HepG2 (cell line): Measurements from ENCODE around the gene OR2B2. TPM values are rescaled to one million over a fixed set of nuclear protein-coding genes. Genes with fewer than 3 reads are reported as not detected.

ENCODE experiments used
- MAFG ChIP-seq: sonication (generic); formaldehyde crosslinking; IDR thresholded peaks from 2 replicates; pipeline ENCODE4 v1.5.1; 2020; ENCODE audit warnings: mild to moderate bottlenecking, missing genetic modification reagents
- NFYC ChIP-seq: IDR thresholded peaks from 2 replicates; pipeline ENCODE4 v1.6.1; 2016; ENCODE audit warnings: missing genetic modification reagents, missing compliant biosample characterization
- RFXANK ChIP-seq: IDR thresholded peaks from 2 replicates; pipeline ENCODE4 v1.6.1; 2016
- ZBTB4 ChIP-seq: sonication (generic); formaldehyde crosslinking; IDR thresholded peaks from 2 replicates; pipeline ENCODE4 v1.4.0; 2020; ENCODE audit warnings: missing genetic modification reagents, mild to moderate bottlenecking, borderline replicate concordance
- ZNF160 ChIP-seq: sonication (generic); formaldehyde crosslinking; IDR thresholded peaks from 2 replicates; pipeline ENCODE4 v1.8.0; 2022; ENCODE audit warnings: mild to moderate bottlenecking, inconsistent platforms, missing genetic modification reagents
- ZNF17 ChIP-seq: sonication (generic); formaldehyde crosslinking; IDR thresholded peaks from 2 replicates; pipeline ENCODE4 v1.5.0; 2020; ENCODE audit warnings: mild to moderate bottlenecking, missing genetic modification reagents
- ZNF331 ChIP-seq: sonication (generic); formaldehyde crosslinking; IDR thresholded peaks from 2 replicates; pipeline ENCODE4 v1.4.0; 2020; ENCODE audit warnings: missing genetic modification reagents
- ZNF468 ChIP-seq: sonication (generic); formaldehyde crosslinking; IDR thresholded peaks from 2 replicates; pipeline ENCODE4 v1.8.0; 2022; ENCODE audit warnings: mild to moderate bottlenecking, moderate library complexity, missing genetic modification reagents
- ZNF550 ChIP-seq: sonication (generic); formaldehyde crosslinking; IDR thresholded peaks from 2 replicates; pipeline ENCODE4 v1.4.0; 2020; ENCODE audit warnings: mild to moderate bottlenecking, missing genetic modification reagents, borderline replicate concordance
- ZNF597 ChIP-seq: sonication (generic); formaldehyde crosslinking; IDR thresholded peaks from 2 replicates; pipeline ENCODE4 v1.5.0; 2020; ENCODE audit warnings: missing genetic modification reagents
- ZNF737 ChIP-seq: sonication (generic); formaldehyde crosslinking; IDR thresholded peaks from 2 replicates; pipeline ENCODE4 v1.5.0; 2020; ENCODE audit warnings: missing genetic modification reagents, mild to moderate bottlenecking, borderline replicate concordance
- ZNF83 ChIP-seq: sonication (generic); formaldehyde crosslinking; IDR thresholded peaks from 2 replicates; pipeline ENCODE4 v1.4.0; 2020; ENCODE audit warnings: missing genetic modification reagents, mild to moderate bottlenecking, borderline replicate concordance
- polyA plus RNA-seq, 8 experiments: library from polyadenylated mRNA; depleted of rRNA in 3 of 8; stranded (reverse) in 7 of 8; unstranded in 1 of 8; fragments of >200 nt; fragmentation: Illumina TruSeq in 4 of 8; extraction: Trizol in 4 of 8; gene quantifications; 2 replicates each; pipeline versions ENCODE4 v1.2.1 to v1.2.3, GENCODE V29; 2011 to 2016; ENCODE audit warnings: low read depth in 4 of 8, missing spikeins in 1 of 8, mixed read lengths in 1 of 8; ENCODE audit not compliant: insufficient read depth in 1 of 8
- total RNA-seq, 5 experiments: library from RNA; depleted of rRNA; stranded (reverse); fragments of >200 nt; fragmentation: Illumina TruSeq; extraction: Trizol; gene quantifications; 2 replicates each; pipeline ENCODE4 v1.2.3, GENCODE V29; 2016; ENCODE audit warnings: low read depth in 1 of 5
- TF ChIP-seq, protein P1 (sequence below): sonication (generic); formaldehyde crosslinking; IDR thresholded peaks from 2 replicates; pipeline ENCODE4 v1.4.0; 2020; ENCODE audit warnings: mild to moderate bottlenecking, missing genetic modification reagents, borderline replicate concordance
- TF ChIP-seq, protein P2 (sequence below): sonication (generic); formaldehyde crosslinking; IDR thresholded peaks from 2 replicates; pipeline ENCODE4 v1.5.0; 2020; ENCODE audit warnings: mild to moderate bottlenecking, missing genetic modification reagents

Gene OR2B2
- total and polyA plus RNA-seq, 2 of the 13 experiments (the other 11 are each of a cell fraction or from before 2014, with no cell fraction given), result not detected

- TF ChIP-seq, protein P1, sequence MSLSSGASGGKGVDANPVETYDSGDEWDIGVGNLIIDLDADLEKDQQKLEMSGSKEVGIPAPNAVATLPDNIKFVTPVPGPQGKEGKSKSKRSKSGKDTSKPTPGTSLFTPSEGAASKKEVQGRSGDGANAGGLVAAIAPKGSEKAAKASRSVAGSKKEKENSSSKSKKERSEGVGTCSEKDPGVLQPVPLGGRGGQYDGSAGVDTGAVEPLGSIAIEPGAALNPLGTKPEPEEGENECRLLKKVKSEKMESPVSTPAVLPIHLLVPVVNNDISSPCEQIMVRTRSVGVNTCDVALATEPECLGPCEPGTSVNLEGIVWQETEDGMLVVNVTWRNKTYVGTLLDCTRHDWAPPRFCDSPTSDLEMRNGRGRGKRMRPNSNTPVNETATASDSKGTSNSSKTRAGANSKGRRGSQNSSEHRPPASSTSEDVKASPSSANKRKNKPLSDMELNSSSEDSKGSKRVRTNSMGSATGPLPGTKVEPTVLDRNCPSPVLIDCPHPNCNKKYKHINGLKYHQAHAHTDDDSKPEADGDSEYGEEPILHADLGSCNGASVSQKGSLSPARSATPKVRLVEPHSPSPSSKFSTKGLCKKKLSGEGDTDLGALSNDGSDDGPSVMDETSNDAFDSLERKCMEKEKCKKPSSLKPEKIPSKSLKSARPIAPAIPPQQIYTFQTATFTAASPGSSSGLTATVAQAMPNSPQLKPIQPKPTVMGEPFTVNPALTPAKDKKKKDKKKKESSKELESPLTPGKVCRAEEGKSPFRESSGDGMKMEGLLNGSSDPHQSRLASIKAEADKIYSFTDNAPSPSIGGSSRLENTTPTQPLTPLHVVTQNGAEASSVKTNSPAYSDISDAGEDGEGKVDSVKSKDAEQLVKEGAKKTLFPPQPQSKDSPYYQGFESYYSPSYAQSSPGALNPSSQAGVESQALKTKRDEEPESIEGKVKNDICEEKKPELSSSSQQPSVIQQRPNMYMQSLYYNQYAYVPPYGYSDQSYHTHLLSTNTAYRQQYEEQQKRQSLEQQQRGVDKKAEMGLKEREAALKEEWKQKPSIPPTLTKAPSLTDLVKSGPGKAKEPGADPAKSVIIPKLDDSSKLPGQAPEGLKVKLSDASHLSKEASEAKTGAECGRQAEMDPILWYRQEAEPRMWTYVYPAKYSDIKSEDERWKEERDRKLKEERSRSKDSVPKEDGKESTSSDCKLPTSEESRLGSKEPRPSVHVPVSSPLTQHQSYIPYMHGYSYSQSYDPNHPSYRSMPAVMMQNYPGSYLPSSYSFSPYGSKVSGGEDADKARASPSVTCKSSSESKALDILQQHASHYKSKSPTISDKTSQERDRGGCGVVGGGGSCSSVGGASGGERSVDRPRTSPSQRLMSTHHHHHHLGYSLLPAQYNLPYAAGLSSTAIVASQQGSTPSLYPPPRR (CRISPR knock-in tag), result no peak
- no peak for TF ChIP-seq ZNF550 (CRISPR knock-in tag)
- TF ChIP-seq ZNF331 (CRISPR knock-in tag), result 0 out of 2 replicates have a peak, but pooled peaks have one; percentile 15
- no peak for TF ChIP-seq RFXANK (CRISPR knock-in tag)
- TF ChIP-seq ZNF17 (CRISPR knock-in tag), result no peak
- TF ChIP-seq, protein P2, sequence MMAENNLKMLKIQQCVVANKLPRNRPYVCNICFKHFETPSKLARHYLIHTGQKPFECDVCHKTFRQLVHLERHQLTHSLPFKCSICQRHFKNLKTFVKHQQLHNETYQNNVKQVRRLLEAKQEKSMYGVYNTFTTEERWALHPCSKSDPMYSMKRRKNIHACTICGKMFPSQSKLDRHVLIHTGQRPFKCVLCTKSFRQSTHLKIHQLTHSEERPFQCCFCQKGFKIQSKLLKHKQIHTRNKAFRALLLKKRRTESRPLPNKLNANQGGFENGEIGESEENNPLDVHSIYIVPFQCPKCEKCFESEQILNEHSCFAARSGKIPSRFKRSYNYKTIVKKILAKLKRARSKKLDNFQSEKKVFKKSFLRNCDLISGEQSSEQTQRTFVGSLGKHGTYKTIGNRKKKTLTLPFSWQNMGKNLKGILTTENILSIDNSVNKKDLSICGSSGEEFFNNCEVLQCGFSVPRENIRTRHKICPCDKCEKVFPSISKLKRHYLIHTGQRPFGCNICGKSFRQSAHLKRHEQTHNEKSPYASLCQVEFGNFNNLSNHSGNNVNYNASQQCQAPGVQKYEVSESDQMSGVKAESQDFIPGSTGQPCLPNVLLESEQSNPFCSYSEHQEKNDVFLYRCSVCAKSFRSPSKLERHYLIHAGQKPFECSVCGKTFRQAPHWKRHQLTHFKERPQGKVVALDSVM, result no peak
- no peak for TF ChIP-seq ZNF160 (CRISPR knock-in tag)
- TF ChIP-seq ZNF737 (CRISPR knock-in tag), result no peak; the same call in 1 of the 2 replicates
- no peak for TF ChIP-seq ZNF468 (CRISPR knock-in tag)
- TF ChIP-seq MAFG (CRISPR knock-in tag), result no peak
- no peak for TF ChIP-seq ZNF83
- no peak for TF ChIP-seq ZBTB4
- TF ChIP-seq NFYC (CRISPR knock-in tag), result peak; percentile 83
- TF ChIP-seq ZNF597 (CRISPR knock-in tag), result no peak
Measured at GRCh38 chr6:27864906-27865849, 47.0 kb downstream of the OR2B2 start (continued).
